Mammary epithelial cell (primary cell): ENCODE results near the gene CBFA2T3.
A peak's percentile ranks its signal among the peaks of the same experiment; 100 is the strongest.

Experiments
- EZH2 ChIP-seq: IDR thresholded peaks from 2 replicates; pipeline ENCODE4 v1.6.1; 2012; ENCODE audit warnings: low read length, inconsistent platforms, borderline replicate concordance
- TF ChIP-seq, protein P1 (sequence below), 2 donors: IDR thresholded peaks in 1 of 2; conservative IDR thresholded peaks in 1 of 2; 2 replicates each; pipeline ENCODE4 v1.5.1; 2011 to 2012; ENCODE audit warnings: inconsistent platforms in 2 of 2, low read length in 2 of 2, mild to moderate bottlenecking in 2 of 2, control low read depth in 1 of 2, low read depth in 1 of 2; ENCODE audit not compliant: insufficient read depth in 1 of 2; ENCODE audit errors: extremely low read depth in 1 of 2

- TF ChIP-seq, protein P1, sequence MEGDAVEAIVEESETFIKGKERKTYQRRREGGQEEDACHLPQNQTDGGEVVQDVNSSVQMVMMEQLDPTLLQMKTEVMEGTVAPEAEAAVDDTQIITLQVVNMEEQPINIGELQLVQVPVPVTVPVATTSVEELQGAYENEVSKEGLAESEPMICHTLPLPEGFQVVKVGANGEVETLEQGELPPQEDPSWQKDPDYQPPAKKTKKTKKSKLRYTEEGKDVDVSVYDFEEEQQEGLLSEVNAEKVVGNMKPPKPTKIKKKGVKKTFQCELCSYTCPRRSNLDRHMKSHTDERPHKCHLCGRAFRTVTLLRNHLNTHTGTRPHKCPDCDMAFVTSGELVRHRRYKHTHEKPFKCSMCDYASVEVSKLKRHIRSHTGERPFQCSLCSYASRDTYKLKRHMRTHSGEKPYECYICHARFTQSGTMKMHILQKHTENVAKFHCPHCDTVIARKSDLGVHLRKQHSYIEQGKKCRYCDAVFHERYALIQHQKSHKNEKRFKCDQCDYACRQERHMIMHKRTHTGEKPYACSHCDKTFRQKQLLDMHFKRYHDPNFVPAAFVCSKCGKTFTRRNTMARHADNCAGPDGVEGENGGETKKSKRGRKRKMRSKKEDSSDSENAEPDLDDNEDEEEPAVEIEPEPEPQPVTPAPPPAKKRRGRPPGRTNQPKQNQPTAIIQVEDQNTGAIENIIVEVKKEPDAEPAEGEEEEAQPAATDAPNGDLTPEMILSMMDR (conservative IDR thresholded peaks at IDR 0.05 in 1 of 2, IDR thresholded peaks at IDR 0.05 in 1 of 2; ENCODE audit: extremely low read depth in 1 of 2, insufficient read depth in 1 of 2, low read depth in 1 of 2, low read length in 2 of 2): peak in 1 of 2 donors; percentile 23
- TF ChIP-seq EZH2: no peak
These were observed 28.1 kb downstream of the CBFA2T3 start for GRCh38 chr16:88948781-88949490.
